CD4-positive, alpha-beta T cell (primary cell): Measurements from ENCODE around the gene CACNA1B. TPM values are rescaled to one million over a fixed set of nuclear protein-coding genes. Genes with fewer than 3 reads are reported as not detected.

Source experiments
- ATAC-seq: fragments of 200-7000 bp; cut with Tn5 transposase; one replicate; pipeline ENCODE4 v1.10.0; 2022; ENCODE audit warnings: mild to moderate bottlenecking; ENCODE audit not compliant: poor library complexity
- CTCF ChIA-PET: fragments of 350-600 bp; sonication (Branson Sonifier 250); formaldehyde crosslinking; loops from one replicate; lab custom pipeline; 2021; ENCODE audit warnings: antibody characterized with exemption, inconsistent platforms; lab: Charles Lee
- POLR2A ChIA-PET: fragments of 350-600 bp; sonication (Branson Sonifier 250); formaldehyde crosslinking; loops from one replicate; lab custom pipeline; 2021; ENCODE audit warnings: antibody characterized with exemption, inconsistent platforms; lab: Charles Lee
- DNase-seq, 14 experiments: peaks; one replicate each; pipeline ENCODE4 v3.0.0-alpha.2; 2013 to 2020; ENCODE audit warnings: mixed read lengths in 2 of 14
- H3K27ac ChIP-seq, 2 donors: one replicate each; pipeline versions ENCODE4 v1.5.1 to v1.7.0; 2013; ENCODE audit warnings: low read length in 2 of 2, low read depth in 1 of 2, mild to moderate bottlenecking in 1 of 2
- H3K27me3 ChIP-seq, 2 experiments: 1 replicate in 1 of 2; 2 replicates in 1 of 2; pipeline versions ENCODE4 v1.6.1 to v1.7.0; 2013; ENCODE audit warnings: low read length in 2 of 2, control low read depth in 1 of 2, mild to moderate bottlenecking in 1 of 2, moderate library complexity in 1 of 2; ENCODE audit not compliant: insufficient read depth in 2 of 2, control insufficient read depth in 1 of 2
- H3K36me3 ChIP-seq: one replicate; pipeline ENCODE4 v1.6.1; 2013; ENCODE audit warnings: low read length, control low read depth; ENCODE audit not compliant: insufficient read depth
- H3K4me1 ChIP-seq: one replicate; pipeline ENCODE4 v1.6.1; 2013; ENCODE audit warnings: low read length, control low read depth; ENCODE audit not compliant: insufficient read depth
- H3K4me3 ChIP-seq: one replicate; pipeline ENCODE4 v1.5.1; 2013; ENCODE audit warnings: mild to moderate bottlenecking, low read length, moderate library complexity
- H3K9me3 ChIP-seq, 2 experiments: 1 replicate in 1 of 2; 2 replicates in 1 of 2; pipeline versions ENCODE4 v1.6.1 to v1.7.0; 2013; ENCODE audit warnings: low read length in 2 of 2, mild to moderate bottlenecking in 2 of 2, control low read depth in 1 of 2, moderate library complexity in 1 of 2; ENCODE audit not compliant: control insufficient read depth in 1 of 2, insufficient read depth in 1 of 2
- H3K27ac Mint-ChIP-seq: one replicate; pipeline ENCODE4 v1.8.0; 2020; ENCODE audit warnings: mixed read lengths
- H3K27me3 Mint-ChIP-seq: one replicate; pipeline ENCODE4 v1.8.0; 2021; ENCODE audit warnings: mixed read lengths
- H3K36me3 Mint-ChIP-seq: one replicate; pipeline ENCODE4 v1.8.0; 2021; ENCODE audit warnings: low read depth, mixed read lengths
- H3K4me1 Mint-ChIP-seq: one replicate; pipeline ENCODE4 v1.8.0; 2021; ENCODE audit warnings: low read depth, mixed read lengths
- H3K4me3 Mint-ChIP-seq: one replicate; pipeline ENCODE4 v1.8.0; 2020; ENCODE audit warnings: mild to moderate bottlenecking, mixed read lengths
- H3K9me3 Mint-ChIP-seq: one replicate; pipeline ENCODE4 v1.8.0; 2020; ENCODE audit warnings: mixed read lengths
- CTCF ChIP-seq: fragments of 200-600 bp; IDR thresholded peaks from one replicate; pipeline ENCODE4 v1.8.0; 2022; ENCODE audit warnings: antibody characterized with exemption, mild to moderate bottlenecking
- intact Hi-C, 2 experiments: fragments of 100-400 bp; cut with DNase I in 1 of 2; cut with micrococcal nuclease in 1 of 2; formaldehyde crosslinking; loops; one replicate each; pipeline versions ENCODE4 v1.15.1 to v1.9.0; 2023 to 2025; cut with DNase I, micrococcal nuclease
- total RNA-seq, 174 experiments: library from RNA in 2 of 174; stranded (reverse) in 2 of 174; gene quantifications; one replicate each; pipeline ENCODE4 v1.2.3 and lab custom pipeline; 2021 to 2026

Gene CACNA1B
- total RNA-seq, 2 experiments from 2014 or later, result not detected

- intact Hi-C loops, result no loop called here
- no peak for ATAC-seq
- Mint-ChIP-seq H3K27me3 (peaks cover 32% of the 10 kb centered on the region), H3K27ac (no peak overlapping the region), H3K4me3 (no peak overlapping the region), H3K36me3 (no peaks in the 10 kb centered on the region), H3K4me1 (no peaks in the 10 kb centered on the region), H3K9me3 (no peaks in the 10 kb centered on the region)
- DNase-seq, result no peak
- Histone ChIP-seq H3K9me3 (peaks cover 0 to 3% of the 10 kb centered on the region in 2 experiments), H3K4me3 (no peak overlapping the region), H3K27me3 (peaks cover 4 to 5% of the 10 kb centered on the region in 2 experiments), H3K27ac (no peak overlapping the region), H3K4me1 (no peaks in the 10 kb centered on the region), H3K36me3 (no peaks in the 10 kb centered on the region)
- TF ChIP-seq CTCF, result no peak
- POLR2A ChIA-PET, result no interaction called here
- CTCF ChIA-PET, result no interaction called here
These were observed 28.2 kb downstream of the CACNA1B start for GRCh38 chr9:137905740-137906139.

GRCh38 chr9:137907776-137908175 lies 30.2 kb downstream of the CACNA1B start:
- peaks cover 0 to under 1% of the 10 kb centered on the region in 2 experiments for H3K9me3 ChIP-seq
- Mint-ChIP-seq H3K27ac (no peak overlapping the region), H3K27me3 (peaks cover 42% of the 10 kb centered on the region), H3K4me1 (no peaks in the 10 kb centered on the region), H3K4me3 (no peak overlapping the region), H3K36me3 (no peaks in the 10 kb centered on the region), H3K9me3 (no peaks in the 10 kb centered on the region)
- DNase-seq (no peak), ATAC-seq (no peak)
- no peaks in the 10 kb centered on the region for H3K4me1 ChIP-seq
- H3K4me3 ChIP-seq, result no peak overlapping the region
- H3K36me3 ChIP-seq, result no peaks in the 10 kb centered on the region
- intact Hi-C loops, result no loop called here
- peaks cover 4 to 5% of the 10 kb centered on the region in 2 experiments for H3K27me3 ChIP-seq
- ChIA-PET POLR2A (no interaction called here), CTCF (no interaction called here)
- no peak for TF ChIP-seq CTCF
- no peak overlapping the region for H3K27ac ChIP-seq

GRCh38 chr9:137912671-137913070 lies 35.1 kb downstream of the CACNA1B start:
- no peak for TF ChIP-seq CTCF
- no peaks in the 10 kb centered on the region for H3K9me3 ChIP-seq
- peaks cover 0 to 2% of the 10 kb centered on the region in 2 experiments for H3K27me3 ChIP-seq
- no peaks in the 10 kb centered on the region for H3K36me3 ChIP-seq
- H3K9me3 Mint-ChIP-seq, result no peaks in the 10 kb centered on the region
- H3K36me3 Mint-ChIP-seq, result no peaks in the 10 kb centered on the region
- H3K27ac Mint-ChIP-seq, result no peak overlapping the region
- H3K4me3 Mint-ChIP-seq, result no peak overlapping the region
- no peak for ATAC-seq
- no peak for DNase-seq
- POLR2A ChIA-PET, result no interaction called here
- no peaks in the 10 kb centered on the region for H3K4me1 Mint-ChIP-seq
- CTCF ChIA-PET, result no interaction called here
- H3K4me3 ChIP-seq, result no peak overlapping the region
- no peaks in the 10 kb centered on the region for H3K4me1 ChIP-seq
- H3K27ac ChIP-seq, result no peak overlapping the region
- intact Hi-C loops, result no loop called here
- peaks cover 43% of the 10 kb centered on the region for H3K27me3 Mint-ChIP-seq
